COR-L47 (cell line): Measurements from ENCODE around the gene MPP1.
"Not testable (repeated sequence)": the region's sequence is repeated elsewhere in the genome, so short reads cannot be mapped to it uniquely, and the experiment has no call there.

Experiments
- DNase-seq: peaks from one replicate; lab custom pipeline; 2025; lab: John Stamatoyannopoulos, UW

MPP1 gene

GRCh38 chrX:154804957-154805695 is at the start of gene MPP1:
MPP1 (minus strand) TSS chrX:154805485; CDS start chrX:154805373, 112 bp downstream.
- peak; percentile 15 for DNase-seq

GRCh38 chrX:154850957-154851611 is 45.8 kb upstream of the MPP1 start:
- no peak for DNase-seq

- peak; percentile 17 for DNase-seq
Observed at GRCh38 chrX:154840856-154841255, 35.6 kb upstream of the MPP1 start.

GRCh38 chrX:154836163-154836562 is 30.9 kb upstream of the MPP1 start:
- no peak for DNase-seq

GRCh38 chrX:154834562-154834961 is 29.3 kb upstream of the MPP1 start, which contains the start of gene SMIM9:
SMIM9 (minus strand) TSS chrX:154834662; CDS start chrX:154830856, 3,806 bp downstream.
- no peak for DNase-seq

GRCh38 chrX:154833746-154834274 is 28.5 kb upstream of the MPP1 start:
- no peak for DNase-seq

GRCh38 chrX:154829926-154830442 is 24.7 kb upstream of the MPP1 start:
- DNase-seq = no peak

GRCh38 chrX:154829134-154829533 is 23.8 kb upstream of the MPP1 start:
- no peak for DNase-seq

GRCh38 chrX:154828016-154828408 is 22.7 kb upstream of the MPP1 start:
- no peak for DNase-seq

- no peak for DNase-seq
Observed at GRCh38 chrX:154827194-154828015, 22.1 kb upstream of the MPP1 start.

- DNase-seq = not testable (repeated sequence)
Observed at GRCh38 chrX:154825586-154825985, 20.3 kb upstream of the MPP1 start.

- DNase-seq = no peak
Observed at GRCh38 chrX:154824638-154825037, 19.4 kb upstream of the MPP1 start.

GRCh38 chrX:154822029-154822428 is 16.7 kb upstream of the MPP1 start:
- DNase-seq = no peak

GRCh38 chrX:154821523-154821922 is 16.2 kb upstream of the MPP1 start:
- DNase-seq = no peak

- no peak for DNase-seq
Observed at GRCh38 chrX:154819771-154820341, 14.6 kb upstream of the MPP1 start.

GRCh38 chrX:154818916-154819770 is 13.9 kb upstream of the MPP1 start:
- DNase-seq = no peak

- DNase-seq = not testable (repeated sequence)
Observed at GRCh38 chrX:154817048-154817618, 11.8 kb upstream of the MPP1 start.

- not testable (repeated sequence) for DNase-seq
Observed at GRCh38 chrX:154816326-154816898, 11.1 kb upstream of the MPP1 start.

GRCh38 chrX:154815274-154815818 is 10.1 kb upstream of the MPP1 start:
- no peak for DNase-seq

GRCh38 chrX:154813801-154814200 is 8.5 kb upstream of the MPP1 start:
- no peak for DNase-seq
